HG02610 (cell line): Measurements from ENCODE around the gene CSNK2A2.

Experiments used
- ATAC-seq: cut with Tn5 transposase; IDR thresholded peaks from one replicate; pipeline ENCODE4 v1.9.1; 2021; ENCODE audit warnings: mild to moderate bottlenecking, moderate library complexity; ENCODE audit not compliant: unreplicated experiment

CSNK2A2 gene

GRCh38 chr16:58200004-58200797 lies 2.3 kb upstream of the CSNK2A2 start:
- ATAC-seq = no peak

GRCh38 chr16:58198803-58199411 lies 1.0 kb upstream of the CSNK2A2 start:
- ATAC-seq = no peak

GRCh38 chr16:58197314-58198012 lies 443 bp downstream of the CSNK2A2 start:
- peak; percentile 25 for ATAC-seq

GRCh38 chr16:58196898-58197313 lies 1.0 kb downstream of the CSNK2A2 start:
- no peak for ATAC-seq

DNA sequence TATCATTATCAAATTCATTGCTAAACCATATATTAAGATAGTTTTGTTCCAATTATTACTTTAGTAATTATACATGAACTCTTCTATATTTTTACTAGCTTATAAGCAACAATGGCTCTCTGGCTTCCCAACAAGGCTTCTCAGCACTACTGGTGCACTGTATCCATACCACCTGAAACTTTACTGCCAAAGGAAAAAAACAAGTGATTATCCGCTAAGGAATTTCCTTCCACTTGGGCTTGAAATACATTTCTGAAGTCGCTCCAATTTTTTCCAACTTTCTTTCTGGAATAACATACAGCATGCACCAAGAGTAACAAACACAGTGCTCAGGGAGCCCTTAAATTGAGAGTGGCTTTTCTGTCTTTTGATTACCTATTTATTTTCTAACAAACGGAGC lies 2.1 kb downstream of the CSNK2A2 start:
- ATAC-seq = no peak

GRCh38 chr16:58195344-58195743 lies 2.6 kb downstream of the CSNK2A2 start:
- ATAC-seq = no peak

GRCh38 chr16:58194790-58195189 lies 3.1 kb downstream of the CSNK2A2 start:
- no peak for ATAC-seq

GRCh38 chr16:58187665-58188421 lies 10.1 kb downstream of the CSNK2A2 start:
- ATAC-seq = no peak

GRCh38 chr16:58187092-58187491 lies 10.8 kb downstream of the CSNK2A2 start:
- no peak for ATAC-seq

DNA sequence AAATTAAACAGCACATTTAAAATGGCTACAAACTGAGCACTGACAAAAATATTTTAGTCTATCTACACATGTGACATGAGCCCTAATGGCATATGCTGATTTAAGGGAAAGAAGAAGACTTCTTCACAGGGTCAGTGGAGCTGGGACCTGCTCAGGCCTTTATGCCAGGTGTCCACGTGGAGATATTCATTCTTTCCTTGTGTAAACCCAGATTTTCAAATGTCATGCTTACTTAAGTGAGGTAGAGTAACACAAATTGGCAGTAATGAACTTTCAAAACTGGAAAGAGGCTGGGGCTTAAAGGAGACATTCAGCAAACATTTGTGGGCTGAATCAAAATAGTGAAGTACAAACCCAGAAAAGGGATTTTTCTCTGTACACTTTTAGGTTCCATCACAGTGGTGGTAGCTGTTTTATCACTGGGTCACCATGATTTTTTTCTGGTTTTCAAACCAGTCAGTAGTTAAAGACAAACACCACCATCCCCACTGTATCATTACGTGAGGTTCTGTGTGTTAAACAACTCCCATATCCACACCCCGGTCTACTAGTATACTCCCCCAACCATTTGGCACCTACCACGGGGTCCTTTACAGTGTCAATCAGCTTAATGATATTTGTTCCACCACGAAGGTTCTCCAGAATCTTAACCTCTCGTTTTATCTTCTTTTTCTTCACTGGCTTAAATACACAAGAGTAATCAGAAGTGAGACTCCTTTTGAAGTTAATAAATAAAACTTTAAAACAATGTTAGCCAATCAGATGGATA lies 11.5 kb downstream of the CSNK2A2 start:
- no peak for ATAC-seq

DNA sequence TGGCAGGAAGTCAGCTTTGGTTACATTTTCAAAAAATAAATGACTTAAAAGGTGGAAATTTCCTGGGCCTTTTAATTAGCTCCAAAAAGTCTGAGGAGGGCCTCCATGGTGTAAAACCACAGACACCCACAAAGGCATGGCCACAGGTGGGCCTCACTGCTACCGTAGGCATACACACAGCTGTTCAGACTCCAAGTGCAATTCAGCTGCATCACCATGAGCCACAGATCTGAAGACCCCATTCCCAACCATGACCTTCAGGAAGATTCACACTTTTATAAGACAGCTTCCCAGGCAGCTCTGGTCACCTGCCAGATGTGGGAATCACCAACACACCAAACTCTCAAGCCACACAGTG lies 20.6 kb downstream of the CSNK2A2 start:
- ATAC-seq = no peak

GRCh38 chr16:58176608-58177352 lies 21.1 kb downstream of the CSNK2A2 start:
- ATAC-seq = no peak

DNA sequence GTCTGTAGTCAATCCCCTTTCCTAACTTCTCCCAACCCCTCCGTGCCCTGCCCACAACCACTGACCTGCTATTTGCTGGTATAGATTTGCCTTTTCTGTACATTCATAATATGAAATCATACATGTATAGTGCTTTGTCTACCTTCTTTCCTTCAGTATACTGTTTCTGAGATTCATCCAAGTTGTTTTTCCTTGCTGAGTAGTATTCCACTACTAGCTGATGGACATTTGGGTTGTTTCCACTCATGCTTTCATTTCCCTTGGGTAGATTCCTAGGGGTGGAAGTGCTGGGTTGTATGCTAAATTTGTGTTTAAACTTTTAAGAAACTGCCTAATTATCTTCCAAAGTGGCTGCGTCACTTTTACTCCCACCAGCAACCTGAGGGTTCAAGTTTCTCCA lies 27.7 kb downstream of the CSNK2A2 start:
- no peak for ATAC-seq

DNA sequence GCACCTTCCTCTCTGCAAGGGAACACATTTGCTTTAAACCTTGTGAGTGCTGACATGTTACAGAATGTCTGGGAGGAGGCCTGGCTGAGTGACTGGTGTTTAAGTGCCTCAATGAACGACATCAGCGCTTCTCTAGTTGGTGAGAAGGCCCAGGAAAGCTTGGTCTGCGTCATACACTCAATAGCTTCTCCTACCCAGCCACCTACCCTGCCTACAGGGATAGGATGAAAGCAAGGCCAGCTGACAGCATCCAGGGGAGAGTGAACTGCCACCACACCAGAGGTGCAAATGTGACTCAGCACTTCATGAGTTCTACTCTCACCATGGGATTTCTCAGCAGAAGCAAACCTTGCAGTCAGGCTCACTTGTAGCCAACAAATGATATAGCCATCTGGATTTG lies 37.1 kb downstream of the CSNK2A2 start:
- ATAC-seq = no peak

DNA sequence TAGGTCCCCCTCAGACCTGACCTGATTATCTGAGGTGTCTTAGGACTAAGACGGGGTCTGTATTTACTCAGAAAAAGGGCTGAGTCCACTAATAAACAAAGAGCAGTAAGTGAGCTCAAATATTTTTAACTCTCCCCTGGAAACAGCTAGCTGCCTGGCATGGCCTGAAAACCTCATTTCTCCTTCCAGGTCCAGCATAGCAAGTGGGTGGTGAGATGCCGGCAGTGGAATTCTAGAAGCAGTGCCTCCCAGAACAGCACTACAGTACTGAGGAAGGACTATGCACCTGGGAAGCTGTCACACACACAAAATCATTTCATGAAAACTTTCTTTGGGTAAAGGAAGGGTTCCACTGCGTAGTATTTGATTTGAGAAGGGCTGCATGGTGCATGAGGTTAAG lies 39.2 kb downstream of the CSNK2A2 start:
- ATAC-seq = no peak

- no peak for ATAC-seq
These were observed 39.9 kb downstream of the CSNK2A2 start for GRCh38 chr16:58157951-58158540.

GRCh38 chr16:58157239-58157638 lies 40.7 kb downstream of the CSNK2A2 start:
- ATAC-seq = no peak

DNA sequence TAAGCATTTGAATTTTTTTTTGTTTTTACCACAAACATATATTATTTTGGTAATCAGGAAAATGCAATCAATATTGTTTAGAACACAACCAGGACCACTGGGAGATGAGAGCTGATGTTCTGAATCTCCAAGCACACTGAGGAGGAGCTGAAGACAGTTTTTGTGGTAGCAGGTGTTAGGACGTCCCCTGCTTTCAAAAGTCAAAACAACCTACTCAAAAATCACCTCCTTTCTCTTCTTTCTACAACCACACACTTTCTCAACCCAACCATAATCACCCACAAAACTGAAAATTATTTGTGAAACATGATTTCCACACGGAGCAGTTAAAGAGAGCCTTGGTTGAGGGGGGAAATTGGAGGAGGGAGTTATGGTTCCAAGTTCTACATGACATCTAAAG lies 42.1 kb downstream of the CSNK2A2 start:
- no peak for ATAC-seq

GRCh38 chr16:58154345-58154744 lies 43.6 kb downstream of the CSNK2A2 start:
- ATAC-seq = no peak
